Ishikawa (cell line): Measurements from ENCODE around the gene PPP1R11.

Experiments used
- CEBPB ChIP-seq: IDR thresholded peaks from 2 replicates; pipeline ENCODE4 v1.6.1; 2012
- CREB1 ChIP-seq: IDR thresholded peaks from 2 replicates; pipeline ENCODE4 v1.6.1; 2012; ENCODE audit warnings: low read depth
- EP300 ChIP-seq: IDR thresholded peaks from 2 replicates; pipeline ENCODE4 v1.6.1; 2012; ENCODE audit warnings: borderline replicate concordance
- FOXM1 ChIP-seq: IDR thresholded peaks from 2 replicates; pipeline ENCODE4 v1.6.1; 2012; ENCODE audit warnings: low read depth, borderline replicate concordance
- TAF1 ChIP-seq: IDR thresholded peaks from 2 replicates; pipeline ENCODE4 v1.6.1; 2012; ENCODE audit warnings: low read depth, mild to moderate bottlenecking
- TEAD4 ChIP-seq: IDR thresholded peaks from 2 replicates; pipeline ENCODE4 v1.6.1; 2012
- YY1 ChIP-seq: IDR thresholded peaks from 2 replicates; pipeline ENCODE4 v1.6.1; 2012; ENCODE audit warnings: low read depth
- ZBTB7A ChIP-seq: IDR thresholded peaks from 2 replicates; pipeline ENCODE4 v1.6.1; 2012; ENCODE audit warnings: low read depth
- TF ChIP-seq, protein P1 (sequence below): IDR thresholded peaks from 2 replicates; pipeline ENCODE4 v1.6.1; 2012; ENCODE audit warnings: low read depth, mild to moderate bottlenecking
- TF ChIP-seq, protein P2 (sequence below): IDR thresholded peaks from 2 replicates; pipeline ENCODE4 v1.6.1; 2012
- TF ChIP-seq, protein P3 (sequence below): IDR thresholded peaks from 2 replicates; pipeline ENCODE4 v1.6.1; 2012

DNA sequence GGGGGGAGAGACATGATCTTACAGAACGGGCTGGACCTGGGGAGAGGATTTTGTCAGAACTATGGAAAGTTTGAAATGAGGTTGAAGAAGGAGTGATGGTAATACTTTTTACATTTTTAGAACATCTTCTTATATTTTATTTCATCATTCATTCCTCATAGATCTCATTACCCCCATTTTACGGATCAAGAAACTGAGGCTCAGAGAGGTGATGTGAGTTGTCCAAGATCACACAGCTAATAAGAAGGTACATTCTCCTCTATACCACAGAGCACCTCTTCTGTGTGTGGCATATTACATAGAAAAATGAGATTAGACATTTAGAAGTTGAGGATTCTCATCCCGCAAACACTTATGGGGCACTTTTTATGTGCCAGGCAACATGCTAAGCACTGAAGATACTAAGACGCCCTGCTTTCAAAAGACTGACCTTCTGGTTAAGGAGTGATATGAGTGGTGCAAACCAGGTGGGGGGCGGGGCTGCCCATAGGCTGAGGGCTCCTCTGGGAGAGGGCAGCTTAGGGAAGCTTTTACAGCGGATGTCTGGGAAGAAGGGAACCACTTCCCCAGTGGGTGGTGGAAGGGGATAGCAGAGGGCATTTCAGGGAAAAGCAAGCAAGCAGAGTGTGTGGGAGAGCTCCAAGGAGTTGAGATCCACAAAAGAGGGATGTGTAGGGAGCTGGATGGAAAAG lies 26.0 kb downstream of the PPP1R11 start:
- no peak for TF ChIP-seq FOXM1
- no peak for TF ChIP-seq EP300
- TF ChIP-seq, protein P1, sequence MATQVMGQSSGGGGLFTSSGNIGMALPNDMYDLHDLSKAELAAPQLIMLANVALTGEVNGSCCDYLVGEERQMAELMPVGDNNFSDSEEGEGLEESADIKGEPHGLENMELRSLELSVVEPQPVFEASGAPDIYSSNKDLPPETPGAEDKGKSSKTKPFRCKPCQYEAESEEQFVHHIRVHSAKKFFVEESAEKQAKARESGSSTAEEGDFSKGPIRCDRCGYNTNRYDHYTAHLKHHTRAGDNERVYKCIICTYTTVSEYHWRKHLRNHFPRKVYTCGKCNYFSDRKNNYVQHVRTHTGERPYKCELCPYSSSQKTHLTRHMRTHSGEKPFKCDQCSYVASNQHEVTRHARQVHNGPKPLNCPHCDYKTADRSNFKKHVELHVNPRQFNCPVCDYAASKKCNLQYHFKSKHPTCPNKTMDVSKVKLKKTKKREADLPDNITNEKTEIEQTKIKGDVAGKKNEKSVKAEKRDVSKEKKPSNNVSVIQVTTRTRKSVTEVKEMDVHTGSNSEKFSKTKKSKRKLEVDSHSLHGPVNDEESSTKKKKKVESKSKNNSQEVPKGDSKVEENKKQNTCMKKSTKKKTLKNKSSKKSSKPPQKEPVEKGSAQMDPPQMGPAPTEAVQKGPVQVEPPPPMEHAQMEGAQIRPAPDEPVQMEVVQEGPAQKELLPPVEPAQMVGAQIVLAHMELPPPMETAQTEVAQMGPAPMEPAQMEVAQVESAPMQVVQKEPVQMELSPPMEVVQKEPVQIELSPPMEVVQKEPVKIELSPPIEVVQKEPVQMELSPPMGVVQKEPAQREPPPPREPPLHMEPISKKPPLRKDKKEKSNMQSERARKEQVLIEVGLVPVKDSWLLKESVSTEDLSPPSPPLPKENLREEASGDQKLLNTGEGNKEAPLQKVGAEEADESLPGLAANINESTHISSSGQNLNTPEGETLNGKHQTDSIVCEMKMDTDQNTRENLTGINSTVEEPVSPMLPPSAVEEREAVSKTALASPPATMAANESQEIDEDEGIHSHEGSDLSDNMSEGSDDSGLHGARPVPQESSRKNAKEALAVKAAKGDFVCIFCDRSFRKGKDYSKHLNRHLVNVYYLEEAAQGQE: no peak
- TF ChIP-seq TAF1: no peak
- TF ChIP-seq CREB1: no peak
- TF ChIP-seq TEAD4: no peak
- no peak for TF ChIP-seq CEBPB
- TF ChIP-seq, protein P2, sequence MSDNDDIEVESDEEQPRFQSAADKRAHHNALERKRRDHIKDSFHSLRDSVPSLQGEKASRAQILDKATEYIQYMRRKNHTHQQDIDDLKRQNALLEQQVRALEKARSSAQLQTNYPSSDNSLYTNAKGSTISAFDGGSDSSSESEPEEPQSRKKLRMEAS: no peak
- no peak for TF ChIP-seq YY1
- TF ChIP-seq, protein P3, sequence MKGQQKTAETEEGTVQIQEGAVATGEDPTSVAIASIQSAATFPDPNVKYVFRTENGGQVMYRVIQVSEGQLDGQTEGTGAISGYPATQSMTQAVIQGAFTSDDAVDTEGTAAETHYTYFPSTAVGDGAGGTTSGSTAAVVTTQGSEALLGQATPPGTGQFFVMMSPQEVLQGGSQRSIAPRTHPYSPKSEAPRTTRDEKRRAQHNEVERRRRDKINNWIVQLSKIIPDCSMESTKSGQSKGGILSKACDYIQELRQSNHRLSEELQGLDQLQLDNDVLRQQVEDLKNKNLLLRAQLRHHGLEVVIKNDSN: no peak
- TF ChIP-seq ZBTB7A: no peak
